ENCODE results near the gene PRKCH.

DNA sequence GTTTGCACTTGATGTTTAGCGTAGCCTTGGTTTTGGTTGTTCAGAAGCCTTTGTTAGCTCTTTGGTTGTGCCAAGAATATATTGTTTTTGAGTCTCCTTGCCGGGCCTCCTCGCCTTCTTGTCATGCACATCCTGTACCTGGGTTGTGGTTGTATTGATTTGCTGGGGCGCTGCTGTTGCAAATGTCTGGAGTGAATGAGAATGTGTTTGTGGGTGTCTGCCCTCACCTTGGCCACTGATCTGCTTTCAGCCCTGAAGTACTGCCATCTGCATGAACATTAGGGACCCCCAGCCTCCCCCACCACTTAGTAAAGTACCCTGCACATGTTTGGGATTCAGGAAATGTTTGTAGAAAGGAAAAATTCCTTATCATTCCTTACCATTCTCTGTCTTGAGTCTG, 16.5 kb downstream of the PRKCH start:
- TF ChIP-seq RAD21 (conservative IDR thresholded peaks at IDR 0.05 in 1 of 2, IDR thresholded peaks at IDR 0.05 in 1 of 2) (no peak), POLR2A (IDR thresholded peaks at IDR 0.05; ENCODE audit: low read length) (no peak), GATA3 (IDR thresholded peaks at IDR 0.05; ENCODE audit: borderline replicate concordance) (no peak), ZNF302 (CRISPR knock-in tag; IDR thresholded peaks at IDR 0.05) (no peak), ZC3H11A (IDR thresholded peaks at IDR 0.05) (no peak), FOXS1 (CRISPR knock-in tag; IDR thresholded peaks at IDR 0.05) (no peak), JUNB (IDR thresholded peaks at IDR 0.05) (no peak), RFX5 (IDR thresholded peaks at IDR 0.05) (no peak), EP300 (IDR thresholded peaks at IDR 0.05) (no peak)
- TF ChIP-seq, protein P1, sequence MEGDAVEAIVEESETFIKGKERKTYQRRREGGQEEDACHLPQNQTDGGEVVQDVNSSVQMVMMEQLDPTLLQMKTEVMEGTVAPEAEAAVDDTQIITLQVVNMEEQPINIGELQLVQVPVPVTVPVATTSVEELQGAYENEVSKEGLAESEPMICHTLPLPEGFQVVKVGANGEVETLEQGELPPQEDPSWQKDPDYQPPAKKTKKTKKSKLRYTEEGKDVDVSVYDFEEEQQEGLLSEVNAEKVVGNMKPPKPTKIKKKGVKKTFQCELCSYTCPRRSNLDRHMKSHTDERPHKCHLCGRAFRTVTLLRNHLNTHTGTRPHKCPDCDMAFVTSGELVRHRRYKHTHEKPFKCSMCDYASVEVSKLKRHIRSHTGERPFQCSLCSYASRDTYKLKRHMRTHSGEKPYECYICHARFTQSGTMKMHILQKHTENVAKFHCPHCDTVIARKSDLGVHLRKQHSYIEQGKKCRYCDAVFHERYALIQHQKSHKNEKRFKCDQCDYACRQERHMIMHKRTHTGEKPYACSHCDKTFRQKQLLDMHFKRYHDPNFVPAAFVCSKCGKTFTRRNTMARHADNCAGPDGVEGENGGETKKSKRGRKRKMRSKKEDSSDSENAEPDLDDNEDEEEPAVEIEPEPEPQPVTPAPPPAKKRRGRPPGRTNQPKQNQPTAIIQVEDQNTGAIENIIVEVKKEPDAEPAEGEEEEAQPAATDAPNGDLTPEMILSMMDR (IDR thresholded peaks at IDR 0.05) = no peak
- TF ChIP-seq, protein P2, sequence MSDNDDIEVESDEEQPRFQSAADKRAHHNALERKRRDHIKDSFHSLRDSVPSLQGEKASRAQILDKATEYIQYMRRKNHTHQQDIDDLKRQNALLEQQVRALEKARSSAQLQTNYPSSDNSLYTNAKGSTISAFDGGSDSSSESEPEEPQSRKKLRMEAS (IDR thresholded peaks at IDR 0.05) = no peak
- TF ChIP-seq, protein P3, sequence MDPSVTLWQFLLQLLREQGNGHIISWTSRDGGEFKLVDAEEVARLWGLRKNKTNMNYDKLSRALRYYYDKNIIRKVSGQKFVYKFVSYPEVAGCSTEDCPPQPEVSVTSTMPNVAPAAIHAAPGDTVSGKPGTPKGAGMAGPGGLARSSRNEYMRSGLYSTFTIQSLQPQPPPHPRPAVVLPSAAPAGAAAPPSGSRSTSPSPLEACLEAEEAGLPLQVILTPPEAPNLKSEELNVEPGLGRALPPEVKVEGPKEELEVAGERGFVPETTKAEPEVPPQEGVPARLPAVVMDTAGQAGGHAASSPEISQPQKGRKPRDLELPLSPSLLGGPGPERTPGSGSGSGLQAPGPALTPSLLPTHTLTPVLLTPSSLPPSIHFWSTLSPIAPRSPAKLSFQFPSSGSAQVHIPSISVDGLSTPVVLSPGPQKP (IDR thresholded peaks at IDR 0.05; ENCODE audit: low read depth, low read length) = no peak
- TF ChIP-seq, protein P4, sequence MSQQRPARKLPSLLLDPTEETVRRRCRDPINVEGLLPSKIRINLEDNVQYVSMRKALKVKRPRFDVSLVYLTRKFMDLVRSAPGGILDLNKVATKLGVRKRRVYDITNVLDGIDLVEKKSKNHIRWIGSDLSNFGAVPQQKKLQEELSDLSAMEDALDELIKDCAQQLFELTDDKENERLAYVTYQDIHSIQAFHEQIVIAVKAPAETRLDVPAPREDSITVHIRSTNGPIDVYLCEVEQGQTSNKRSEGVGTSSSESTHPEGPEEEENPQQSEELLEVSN (IDR thresholded peaks at IDR 0.05; ENCODE audit: borderline replicate concordance, low read depth) = no peak
- TF ChIP-seq, protein P5, sequence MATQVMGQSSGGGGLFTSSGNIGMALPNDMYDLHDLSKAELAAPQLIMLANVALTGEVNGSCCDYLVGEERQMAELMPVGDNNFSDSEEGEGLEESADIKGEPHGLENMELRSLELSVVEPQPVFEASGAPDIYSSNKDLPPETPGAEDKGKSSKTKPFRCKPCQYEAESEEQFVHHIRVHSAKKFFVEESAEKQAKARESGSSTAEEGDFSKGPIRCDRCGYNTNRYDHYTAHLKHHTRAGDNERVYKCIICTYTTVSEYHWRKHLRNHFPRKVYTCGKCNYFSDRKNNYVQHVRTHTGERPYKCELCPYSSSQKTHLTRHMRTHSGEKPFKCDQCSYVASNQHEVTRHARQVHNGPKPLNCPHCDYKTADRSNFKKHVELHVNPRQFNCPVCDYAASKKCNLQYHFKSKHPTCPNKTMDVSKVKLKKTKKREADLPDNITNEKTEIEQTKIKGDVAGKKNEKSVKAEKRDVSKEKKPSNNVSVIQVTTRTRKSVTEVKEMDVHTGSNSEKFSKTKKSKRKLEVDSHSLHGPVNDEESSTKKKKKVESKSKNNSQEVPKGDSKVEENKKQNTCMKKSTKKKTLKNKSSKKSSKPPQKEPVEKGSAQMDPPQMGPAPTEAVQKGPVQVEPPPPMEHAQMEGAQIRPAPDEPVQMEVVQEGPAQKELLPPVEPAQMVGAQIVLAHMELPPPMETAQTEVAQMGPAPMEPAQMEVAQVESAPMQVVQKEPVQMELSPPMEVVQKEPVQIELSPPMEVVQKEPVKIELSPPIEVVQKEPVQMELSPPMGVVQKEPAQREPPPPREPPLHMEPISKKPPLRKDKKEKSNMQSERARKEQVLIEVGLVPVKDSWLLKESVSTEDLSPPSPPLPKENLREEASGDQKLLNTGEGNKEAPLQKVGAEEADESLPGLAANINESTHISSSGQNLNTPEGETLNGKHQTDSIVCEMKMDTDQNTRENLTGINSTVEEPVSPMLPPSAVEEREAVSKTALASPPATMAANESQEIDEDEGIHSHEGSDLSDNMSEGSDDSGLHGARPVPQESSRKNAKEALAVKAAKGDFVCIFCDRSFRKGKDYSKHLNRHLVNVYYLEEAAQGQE (IDR thresholded peaks at IDR 0.05) = no peak

Data from A549 (cell line).